ENCODE measurements around the gene MOB3B.

MOB3B gene

GRCh38 chr9:27462434-27462833 lies 67.2 kb downstream of the MOB3B start:
- TF ChIP-seq POLR2AphosphoS5 (IDR thresholded peaks at IDR 0.05; ENCODE audit: low read depth, low read length) (no peak), SIN3A (IDR thresholded peaks at IDR 0.05; ENCODE audit: borderline replicate concordance, insufficient read depth, low read length) (no peak), REST (IDR thresholded peaks at IDR 0.05; ENCODE audit: insufficient read depth in 1 of 2, low read depth in 2 of 2, low read length in 2 of 2) (no peak), TAF1 (IDR thresholded peaks at IDR 0.05; ENCODE audit: borderline replicate concordance, insufficient read depth, low read length) (no peak), FOXP2 (optimal IDR thresholded peaks at IDR 0.05; ENCODE audit: borderline replicate concordance, extremely low read depth, extremely low read length, insufficient read depth) (no peak)

GRCh38 chr9:27460226-27461023 lies 69.2 kb downstream of the MOB3B start:
- no peak for TF ChIP-seq FOXP2 (optimal IDR thresholded peaks at IDR 0.05; ENCODE audit: borderline replicate concordance, extremely low read depth, extremely low read length, insufficient read depth)
- TF ChIP-seq TAF1 (IDR thresholded peaks at IDR 0.05; ENCODE audit: borderline replicate concordance, insufficient read depth, low read length), result no peak
- no peak for TF ChIP-seq POLR2AphosphoS5 (IDR thresholded peaks at IDR 0.05; ENCODE audit: low read depth, low read length)
- no peak for TF ChIP-seq REST (IDR thresholded peaks at IDR 0.05; ENCODE audit: insufficient read depth in 1 of 2, low read depth in 2 of 2, low read length in 2 of 2)
- TF ChIP-seq SIN3A (IDR thresholded peaks at IDR 0.05; ENCODE audit: borderline replicate concordance, insufficient read depth, low read length), result no peak

- TF ChIP-seq REST (IDR thresholded peaks at IDR 0.05; ENCODE audit: insufficient read depth in 1 of 2, low read depth in 2 of 2, low read length in 2 of 2) (no peak), SIN3A (IDR thresholded peaks at IDR 0.05; ENCODE audit: borderline replicate concordance, insufficient read depth, low read length) (no peak), FOXP2 (optimal IDR thresholded peaks at IDR 0.05; ENCODE audit: borderline replicate concordance, extremely low read depth, extremely low read length, insufficient read depth) (no peak), POLR2AphosphoS5 (IDR thresholded peaks at IDR 0.05; ENCODE audit: low read depth, low read length) (no peak), TAF1 (IDR thresholded peaks at IDR 0.05; ENCODE audit: borderline replicate concordance, insufficient read depth, low read length) (no peak)
These were observed 72.2 kb downstream of the MOB3B start for GRCh38 chr9:27457445-27457844.

GRCh38 chr9:27453860-27454553 lies 75.6 kb downstream of the MOB3B start:
- TF ChIP-seq SIN3A (IDR thresholded peaks at IDR 0.05; ENCODE audit: borderline replicate concordance, insufficient read depth, low read length) (no peak), FOXP2 (optimal IDR thresholded peaks at IDR 0.05; ENCODE audit: borderline replicate concordance, extremely low read depth, extremely low read length, insufficient read depth) (no peak), REST (IDR thresholded peaks at IDR 0.05; ENCODE audit: insufficient read depth in 1 of 2, low read depth in 2 of 2, low read length in 2 of 2) (no peak), TAF1 (IDR thresholded peaks at IDR 0.05; ENCODE audit: borderline replicate concordance, insufficient read depth, low read length) (no peak), POLR2AphosphoS5 (IDR thresholded peaks at IDR 0.05; ENCODE audit: low read depth, low read length) (no peak)

Data from PFSK-1 (cell line).